ENCODE results near the gene RAB27A. TPM values are rescaled to one million over a fixed set of nuclear protein-coding genes. Genes with fewer than 3 reads are reported as not detected.

RAB27A gene
- total RNA-seq, 1 donor from 2014 or later, result 19.4 TPM

- H3K27me3 Mint-ChIP-seq (ENCODE audit: unreplicated experiment), result peaks cover 3% of the 10 kb centered on the region
- TF ChIP-seq CTCF (IDR thresholded peaks at IDR 0.05; ENCODE audit: unreplicated experiment), result no peak
- peaks cover 6% of the 10 kb centered on the region for H3K9me3 Mint-ChIP-seq (ENCODE audit: unreplicated experiment)
- no peak overlapping the region for H3K4me3 Mint-ChIP-seq (ENCODE audit: unreplicated experiment)
- H3K4me1 Mint-ChIP-seq (ENCODE audit: unreplicated experiment), result peaks cover 18% of the 10 kb centered on the region
- H3K27ac Mint-ChIP-seq (ENCODE audit: unreplicated experiment), result no peak overlapping the region
- DNase-seq (ENCODE audit: low spot score), result no peak
- no peaks in the 10 kb centered on the region for H3K36me3 Mint-ChIP-seq (ENCODE audit: low read depth, unreplicated experiment)
These were observed 63.5 kb downstream of the RAB27A start for GRCh38 chr15:55226127-55226526.

GRCh38 chr15:55224892-55225291, 64.7 kb downstream of the RAB27A start:
- Mint-ChIP-seq H3K9me3 (ENCODE audit: unreplicated experiment) (peaks cover 6% of the 10 kb centered on the region), H3K36me3 (ENCODE audit: low read depth, unreplicated experiment) (no peaks in the 10 kb centered on the region), H3K4me1 (ENCODE audit: unreplicated experiment) (peaks cover 22% of the 10 kb centered on the region), H3K4me3 (ENCODE audit: unreplicated experiment) (no peak overlapping the region), H3K27ac (ENCODE audit: unreplicated experiment) (no peak overlapping the region), H3K27me3 (ENCODE audit: unreplicated experiment) (peaks cover 1% of the 10 kb centered on the region)
- no peak for TF ChIP-seq CTCF (IDR thresholded peaks at IDR 0.05; ENCODE audit: unreplicated experiment)
- no peak for DNase-seq (ENCODE audit: low spot score)

GRCh38 chr15:55222588-55222987, 67.0 kb downstream of the RAB27A start:
- DNase-seq (ENCODE audit: low spot score), result no peak
- Mint-ChIP-seq H3K36me3 (ENCODE audit: low read depth, unreplicated experiment) (no peaks in the 10 kb centered on the region), H3K27ac (ENCODE audit: unreplicated experiment) (peak overlapping the region; percentile 88), H3K4me1 (ENCODE audit: unreplicated experiment) (peaks cover 22% of the 10 kb centered on the region), H3K27me3 (ENCODE audit: unreplicated experiment) (peaks cover 1% of the 10 kb centered on the region), H3K4me3 (ENCODE audit: unreplicated experiment) (no peak overlapping the region), H3K9me3 (ENCODE audit: unreplicated experiment) (peaks cover 6% of the 10 kb centered on the region)
- TF ChIP-seq CTCF (IDR thresholded peaks at IDR 0.05; ENCODE audit: unreplicated experiment), result no peak

- Mint-ChIP-seq H3K9me3 (ENCODE audit: unreplicated experiment) (peaks cover 6% of the 10 kb centered on the region), H3K27me3 (ENCODE audit: unreplicated experiment) (peaks cover 1% of the 10 kb centered on the region), H3K4me3 (ENCODE audit: unreplicated experiment) (no peak overlapping the region), H3K27ac (ENCODE audit: unreplicated experiment) (peak overlapping the region; percentile 88), H3K4me1 (ENCODE audit: unreplicated experiment) (peaks cover 22% of the 10 kb centered on the region), H3K36me3 (ENCODE audit: low read depth, unreplicated experiment) (no peaks in the 10 kb centered on the region)
- no peak for DNase-seq (ENCODE audit: low spot score)
- no peak for TF ChIP-seq CTCF (IDR thresholded peaks at IDR 0.05; ENCODE audit: unreplicated experiment)
These were observed 68.3 kb downstream of the RAB27A start for GRCh38 chr15:55221090-55222011.

- H3K4me1 Mint-ChIP-seq (ENCODE audit: unreplicated experiment), result peaks cover 22% of the 10 kb centered on the region
- no peak for DNase-seq (ENCODE audit: low spot score)
- H3K9me3 Mint-ChIP-seq (ENCODE audit: unreplicated experiment), result peaks cover 6% of the 10 kb centered on the region
- H3K4me3 Mint-ChIP-seq (ENCODE audit: unreplicated experiment), result no peak overlapping the region
- peak overlapping the region; percentile 73 for H3K27ac Mint-ChIP-seq (ENCODE audit: unreplicated experiment)
- H3K36me3 Mint-ChIP-seq (ENCODE audit: low read depth, unreplicated experiment), result no peaks in the 10 kb centered on the region
- TF ChIP-seq CTCF (IDR thresholded peaks at IDR 0.05; ENCODE audit: unreplicated experiment), result no peak
- H3K27me3 Mint-ChIP-seq (ENCODE audit: unreplicated experiment), result peaks cover 1% of the 10 kb centered on the region
These were observed 69.0 kb downstream of the RAB27A start for GRCh38 chr15:55220606-55221005.
